SK-N-MC (cell line): ENCODE data around the gene COMTD1.
"Not testable (repeated sequence)": the region's sequence is repeated elsewhere in the genome, so short reads cannot be mapped to it uniquely, and the experiment has no call there.

Source experiments
- DNase-seq: peaks from one replicate; pipeline ENCODE4 v3.0.0-alpha.2; 2011; ENCODE audit warnings: low read depth, low spot score
- H3K27ac ChIP-seq: fragments of 200-600 bp; sonication (generic); 2 replicates; pipeline ENCODE4 v1.5.1; 2016; ENCODE audit warnings: mixed run types
- H3K36me3 ChIP-seq: fragments of 200-600 bp; sonication (generic); 2 replicates; pipeline ENCODE4 v1.6.1; 2017; ENCODE audit warnings: antibody characterized with exemption, low read length, mixed read lengths; ENCODE audit not compliant: insufficient read depth
- H3K4me3 ChIP-seq: fragments of 200-600 bp; sonication (generic); 2 replicates; pipeline ENCODE4 v1.5.1; 2016
- H3K9ac ChIP-seq: fragments of 200-600 bp; sonication (generic); 2 replicates; pipeline ENCODE4 v1.8.0; 2017; ENCODE audit warnings: mixed run types, mixed read lengths; ENCODE audit not compliant: insufficient read length
- H3K9me3 ChIP-seq: fragments of 200-600 bp; sonication (generic); 2 replicates; pipeline ENCODE4 v1.6.1; 2017; ENCODE audit warnings: low read depth, mild to moderate bottlenecking, antibody characterized with exemption, low read length, moderate library complexity, mixed read lengths
- EZH2 ChIP-seq: fragments of 200-600 bp; sonication (generic); IDR thresholded peaks from one replicate; pipeline ENCODE4 v1.6.1; 2017; ENCODE audit warnings: antibody characterized with exemption
- FOXP2 ChIP-seq: optimal IDR thresholded peaks from 2 replicates; pipeline ENCODE3; 2011; ENCODE audit warnings: mild to moderate bottlenecking, moderate library complexity; ENCODE audit not compliant: insufficient read depth; ENCODE audit errors: extremely low read length, control extremely low read depth
- POLR2AphosphoS5 ChIP-seq: IDR thresholded peaks from 2 replicates; pipeline ENCODE4 v1.6.1; 2012; ENCODE audit warnings: mild to moderate bottlenecking, low read depth, low read length, borderline replicate concordance

Gene COMTD1

DNA sequence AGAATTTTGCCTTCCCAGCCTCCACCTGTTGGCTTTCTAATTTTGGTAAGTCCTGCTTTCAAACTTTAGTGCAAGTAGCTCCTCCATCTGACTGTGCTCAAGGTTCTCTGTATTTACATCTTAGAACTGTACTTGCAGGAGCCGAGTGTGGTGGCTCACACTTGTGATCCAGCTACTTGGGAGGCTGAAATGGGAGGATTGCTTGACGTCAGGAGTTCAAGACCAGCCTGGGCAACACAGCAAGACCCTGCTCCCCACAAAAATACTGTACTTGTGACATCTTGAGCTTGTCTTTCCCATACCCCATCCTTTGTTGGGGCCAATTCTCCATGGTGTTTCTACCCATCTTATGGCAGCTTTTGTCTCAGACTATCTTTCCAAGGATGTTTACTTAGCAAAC, 29.8 kb downstream of the COMTD1 start:
- no peak for DNase-seq
- Histone ChIP-seq H3K27ac (no peak overlapping the region), H3K4me3 (no peak overlapping the region), H3K9me3 (no peaks in the 10 kb centered on the region), H3K9ac (no peak overlapping the region), H3K36me3 (no peaks in the 10 kb centered on the region)
- TF ChIP-seq FOXP2 (no peak), EZH2 (no peak), POLR2AphosphoS5 (no peak)

GRCh38 chr10:75203724-75204123, 32.0 kb downstream of the COMTD1 start:
- no peak overlapping the region for H3K27ac ChIP-seq
- H3K9ac ChIP-seq: no peak overlapping the region
- H3K36me3 ChIP-seq: no peaks in the 10 kb centered on the region
- TF ChIP-seq EZH2: no peak
- no peak for TF ChIP-seq POLR2AphosphoS5
- no peak for TF ChIP-seq FOXP2
- H3K4me3 ChIP-seq: no peak overlapping the region
- DNase-seq: no peak
- H3K9me3 ChIP-seq: no peaks in the 10 kb centered on the region

GRCh38 chr10:75203046-75203620, 32.6 kb downstream of the COMTD1 start:
- DNase-seq, H3K36me3 ChIP-seq, H3K9ac ChIP-seq, H3K9me3 ChIP-seq, H3K4me3 ChIP-seq, H3K27ac ChIP-seq: not testable (repeated sequence)

DNA sequence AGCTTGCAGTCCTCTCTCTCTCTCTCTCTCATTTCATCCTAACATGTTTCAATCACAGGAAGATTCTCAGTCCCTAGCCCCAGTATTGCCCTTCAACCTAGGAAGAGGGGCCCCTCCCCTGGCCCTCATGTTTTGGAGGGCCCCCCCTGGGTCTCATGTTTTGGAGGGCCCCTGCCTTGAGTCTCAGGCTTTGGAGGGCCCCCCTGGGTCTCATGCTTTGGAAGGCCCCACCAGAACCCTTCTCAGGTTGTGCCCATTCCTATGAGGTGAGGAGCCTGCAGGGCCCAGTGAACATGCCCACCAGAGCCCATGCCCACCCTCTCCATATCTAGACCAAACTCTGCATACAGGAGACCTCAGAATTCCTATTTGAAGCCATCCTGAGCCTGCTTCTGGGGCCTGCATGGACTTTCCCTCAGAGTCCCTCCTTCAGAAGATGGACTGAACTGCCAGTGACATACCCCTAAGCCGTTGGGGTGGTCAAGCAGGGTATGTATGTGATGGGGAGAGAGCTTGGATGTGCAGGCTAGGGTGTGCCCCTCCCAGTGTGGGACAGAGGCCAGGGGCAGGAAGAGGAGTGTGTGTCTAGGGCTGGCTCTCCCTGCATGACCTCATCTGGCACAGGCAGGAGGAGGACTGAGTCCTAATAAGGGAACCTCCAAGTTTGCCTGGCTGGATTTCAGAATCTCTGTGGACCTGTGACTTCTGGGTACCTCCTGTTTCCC, 33.3 kb downstream of the COMTD1 start:
- TF ChIP-seq FOXP2: no peak
- TF ChIP-seq EZH2: no peak
- no peak for TF ChIP-seq POLR2AphosphoS5
- H3K9me3 ChIP-seq: no peaks in the 10 kb centered on the region
- no peak overlapping the region for H3K27ac ChIP-seq
- DNase-seq: no peak
- H3K4me3 ChIP-seq: no peak overlapping the region
- no peaks in the 10 kb centered on the region for H3K36me3 ChIP-seq
- H3K9ac ChIP-seq: no peak overlapping the region

GRCh38 chr10:75201793-75202307, 33.9 kb downstream of the COMTD1 start:
- no peak for DNase-seq
- H3K27ac ChIP-seq: no peak overlapping the region
- no peak overlapping the region for H3K4me3 ChIP-seq
- no peaks in the 10 kb centered on the region for H3K9me3 ChIP-seq
- H3K36me3 ChIP-seq: no peaks in the 10 kb centered on the region
- H3K9ac ChIP-seq: no peak overlapping the region
- TF ChIP-seq POLR2AphosphoS5 (no peak), FOXP2 (no peak), EZH2 (no peak)

DNA sequence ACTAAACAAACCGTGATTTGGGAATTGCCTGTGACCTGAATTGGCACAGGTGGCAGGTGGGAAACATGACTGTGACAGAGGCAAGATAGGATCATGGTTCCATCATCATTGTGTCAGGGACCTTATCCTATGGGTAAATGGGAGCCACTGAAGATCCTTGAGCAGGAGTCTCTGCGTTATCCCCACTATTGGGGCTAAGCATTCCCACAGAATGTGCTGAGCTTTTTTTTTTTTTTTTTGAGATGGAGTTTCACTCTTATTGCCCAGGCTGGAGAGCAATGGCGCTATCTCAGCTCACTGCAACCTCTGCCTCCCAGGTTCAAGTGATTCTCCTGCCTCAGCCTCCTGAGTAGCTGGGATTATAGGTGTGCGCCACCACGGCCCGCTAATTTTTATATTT, 35.8 kb downstream of the COMTD1 start:
- not testable (repeated sequence) for H3K9ac ChIP-seq, DNase-seq, H3K36me3 ChIP-seq, H3K9me3 ChIP-seq, H3K4me3 ChIP-seq, H3K27ac ChIP-seq

GRCh38 chr10:75197906-75198305, 37.9 kb downstream of the COMTD1 start:
- no peak for DNase-seq
- H3K36me3 ChIP-seq: no peaks in the 10 kb centered on the region
- TF ChIP-seq EZH2 (no peak), FOXP2 (no peak), POLR2AphosphoS5 (no peak)
- no peak overlapping the region for H3K4me3 ChIP-seq
- no peak overlapping the region for H3K9ac ChIP-seq
- H3K9me3 ChIP-seq: no peaks in the 10 kb centered on the region
- H3K27ac ChIP-seq: no peak overlapping the region

GRCh38 chr10:75197066-75197465, 38.7 kb downstream of the COMTD1 start:
- Histone ChIP-seq H3K9ac (no peak overlapping the region), H3K36me3 (no peaks in the 10 kb centered on the region), H3K27ac (no peak overlapping the region), H3K9me3 (no peaks in the 10 kb centered on the region), H3K4me3 (no peak overlapping the region)
- TF ChIP-seq POLR2AphosphoS5 (no peak), EZH2 (no peak), FOXP2 (no peak)
- no peak for DNase-seq

DNA sequence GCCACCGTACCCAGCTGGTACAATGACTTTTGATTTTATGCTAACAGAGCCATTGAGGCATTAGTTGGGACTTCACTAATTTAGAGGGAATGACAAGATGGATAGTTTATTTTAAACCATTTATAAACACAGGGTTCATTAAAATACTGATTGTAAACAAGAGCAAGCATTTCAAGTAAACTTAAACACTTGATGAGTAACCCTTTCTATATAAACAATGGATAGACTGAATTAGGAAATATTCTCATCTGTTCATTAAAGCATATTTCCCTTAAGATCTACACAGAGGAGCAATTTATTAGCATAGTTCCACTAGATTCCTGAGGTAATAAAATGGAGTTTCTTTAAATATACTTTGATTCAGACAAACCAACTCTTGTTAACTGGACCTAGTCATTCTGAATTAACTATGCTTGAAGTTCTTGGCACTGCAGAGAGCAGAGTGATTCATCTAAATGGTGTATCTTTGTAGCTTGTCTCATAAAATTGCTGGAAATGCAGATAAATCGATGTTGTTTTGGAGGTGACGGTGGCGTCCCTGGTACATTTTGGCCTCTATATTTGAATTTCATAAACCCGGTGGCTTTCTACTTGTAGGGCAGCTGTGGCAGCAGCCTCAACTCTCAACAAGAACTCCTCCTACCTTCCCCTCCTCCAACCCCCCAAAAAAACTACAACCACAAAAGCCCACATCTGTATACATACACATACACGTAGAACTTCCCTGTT, 40.6 kb downstream of the COMTD1 start:
- TF ChIP-seq POLR2AphosphoS5: no peak
- no peak for TF ChIP-seq EZH2
- TF ChIP-seq FOXP2: no peak
- no peak overlapping the region for H3K9ac ChIP-seq
- H3K27ac ChIP-seq: no peak overlapping the region
- H3K4me3 ChIP-seq: no peak overlapping the region
- no peaks in the 10 kb centered on the region for H3K9me3 ChIP-seq
- no peaks in the 10 kb centered on the region for H3K36me3 ChIP-seq
- DNase-seq: no peak

DNA sequence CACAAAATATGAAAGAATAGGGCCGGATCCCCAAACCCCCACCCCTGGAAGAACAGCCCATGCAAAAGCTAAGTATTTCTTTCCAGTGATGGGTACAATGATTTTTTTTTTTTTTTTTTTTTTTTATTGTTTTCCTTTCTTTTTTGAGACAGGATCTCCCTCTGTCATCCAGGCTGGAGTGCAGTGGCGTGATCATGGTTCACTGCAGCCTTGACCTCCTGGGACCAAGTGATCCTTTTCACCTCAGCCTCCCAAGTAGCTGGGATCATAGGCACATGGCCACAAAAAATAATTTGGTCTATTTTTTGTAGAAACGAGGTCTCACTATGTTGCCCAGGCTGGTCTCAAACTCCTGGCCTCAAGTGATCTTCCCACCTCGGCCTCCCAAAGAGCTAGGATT, 41.1 kb downstream of the COMTD1 start:
- not testable (repeated sequence) for H3K9ac ChIP-seq, H3K27ac ChIP-seq, H3K36me3 ChIP-seq, H3K4me3 ChIP-seq, DNase-seq, H3K9me3 ChIP-seq
